ENCODE results near the gene COPG1. TPM values are rescaled to one million over a fixed set of nuclear protein-coding genes. Genes with fewer than 3 reads are reported as not detected.

The COPG1 gene
- total and polyA plus RNA-seq, 2 donors (not counting 3 experiments of a cell fraction or from before 2014, with no cell fraction given) = 112 to 202 TPM

DNA sequence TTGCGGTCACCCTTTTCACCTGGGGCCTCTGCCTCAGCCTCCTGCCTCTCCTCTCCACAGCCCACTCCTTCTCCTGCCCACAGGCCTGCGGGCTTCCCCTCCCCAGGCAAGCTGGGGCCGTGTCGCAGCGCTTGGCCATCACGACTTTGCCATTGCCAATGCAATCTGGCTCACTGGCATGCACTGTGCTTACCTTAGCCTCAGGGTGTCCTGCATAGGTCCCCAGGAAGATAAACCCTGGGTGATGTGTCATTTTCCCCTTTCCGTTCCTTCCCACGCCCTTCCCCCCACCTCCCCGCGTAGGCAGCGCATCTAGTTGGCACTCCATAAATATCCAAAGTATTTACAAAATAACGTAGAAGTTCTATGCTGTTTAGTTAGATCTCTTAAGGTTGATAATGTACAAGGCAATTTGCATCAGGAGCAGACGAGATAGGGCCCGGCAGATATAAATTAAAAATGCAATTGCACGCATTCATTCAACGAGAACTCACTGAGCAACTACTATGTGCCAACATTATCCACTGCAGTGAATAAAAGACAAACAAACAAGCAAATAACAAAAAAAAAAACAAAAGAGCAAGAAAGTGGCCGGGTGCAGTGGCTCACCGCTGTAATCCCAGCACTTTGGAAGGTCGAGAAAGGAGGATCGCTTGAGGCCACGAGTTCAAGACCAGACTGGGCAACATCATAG is 973 bp upstream of the COPG1 start:
- peak overlapping the region; percentile 14 for H3K4me2 ChIP-seq (ENCODE audit: insufficient read depth, low read length)
- H2AFZ ChIP-seq (ENCODE audit: low read depth, low read length) = no peak overlapping the region
- peak overlapping the region; percentile 1 to 84 (median 83) for H3K4me3 ChIP-seq (replicated peaks in 1 of 3; ENCODE audit: insufficient read depth in 1 of 3, low read depth in 1 of 3, low read length in 3 of 3)
- H3K79me2 ChIP-seq (ENCODE audit: control insufficient read depth, insufficient read depth, low read length) = peaks cover 34% of the 10 kb centered on the region
- no TSS peak for BruUV-seq (replicated peaks)
- H3K4me1 ChIP-seq (ENCODE audit: control insufficient read depth, extremely low read depth, insufficient read depth, low read length) = peaks cover 17% of the 10 kb centered on the region
- no peaks in the 10 kb centered on the region for H3K27me3 ChIP-seq (ENCODE audit: control insufficient read depth in 2 of 2, insufficient read depth in 2 of 2, low read length in 2 of 2)
- no peaks in the 10 kb centered on the region for H4K20me1 ChIP-seq (replicated peaks; ENCODE audit: control insufficient read depth, extremely low read depth, insufficient read depth, low read length)
- TF ChIP-seq, protein P1, sequence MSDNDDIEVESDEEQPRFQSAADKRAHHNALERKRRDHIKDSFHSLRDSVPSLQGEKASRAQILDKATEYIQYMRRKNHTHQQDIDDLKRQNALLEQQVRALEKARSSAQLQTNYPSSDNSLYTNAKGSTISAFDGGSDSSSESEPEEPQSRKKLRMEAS (IDR thresholded peaks at IDR 0.05; ENCODE audit: insufficient read depth, insufficient read length) = no peak
- TF ChIP-seq GATA2 (IDR thresholded peaks at IDR 0.05; ENCODE audit: insufficient read depth, insufficient read length, low read depth, low read length) (no peak), EZH2 (IDR thresholded peaks at IDR 0.05; ENCODE audit: borderline replicate concordance, low read depth, low read length, severe bottlenecking) (no peak), POLR2AphosphoS5 (IDR thresholded peaks at IDR 0.05; ENCODE audit: insufficient read depth, low read depth, low read length) (no peak), POLR2A (IDR thresholded peaks at IDR 0.05; ENCODE audit: low read depth, low read length) (no peak)
- TF ChIP-seq, protein P2, sequence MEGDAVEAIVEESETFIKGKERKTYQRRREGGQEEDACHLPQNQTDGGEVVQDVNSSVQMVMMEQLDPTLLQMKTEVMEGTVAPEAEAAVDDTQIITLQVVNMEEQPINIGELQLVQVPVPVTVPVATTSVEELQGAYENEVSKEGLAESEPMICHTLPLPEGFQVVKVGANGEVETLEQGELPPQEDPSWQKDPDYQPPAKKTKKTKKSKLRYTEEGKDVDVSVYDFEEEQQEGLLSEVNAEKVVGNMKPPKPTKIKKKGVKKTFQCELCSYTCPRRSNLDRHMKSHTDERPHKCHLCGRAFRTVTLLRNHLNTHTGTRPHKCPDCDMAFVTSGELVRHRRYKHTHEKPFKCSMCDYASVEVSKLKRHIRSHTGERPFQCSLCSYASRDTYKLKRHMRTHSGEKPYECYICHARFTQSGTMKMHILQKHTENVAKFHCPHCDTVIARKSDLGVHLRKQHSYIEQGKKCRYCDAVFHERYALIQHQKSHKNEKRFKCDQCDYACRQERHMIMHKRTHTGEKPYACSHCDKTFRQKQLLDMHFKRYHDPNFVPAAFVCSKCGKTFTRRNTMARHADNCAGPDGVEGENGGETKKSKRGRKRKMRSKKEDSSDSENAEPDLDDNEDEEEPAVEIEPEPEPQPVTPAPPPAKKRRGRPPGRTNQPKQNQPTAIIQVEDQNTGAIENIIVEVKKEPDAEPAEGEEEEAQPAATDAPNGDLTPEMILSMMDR (IDR thresholded peaks at IDR 0.05; ENCODE audit: extremely low read depth in 1 of 2, insufficient read depth in 1 of 2, low read depth in 1 of 2, low read length in 2 of 2) = no peak
- H3K9me1 ChIP-seq (replicated peaks; ENCODE audit: control insufficient read depth, extremely low read depth, insufficient read depth, low read length) = no peaks in the 10 kb centered on the region
- H3K9me3 ChIP-seq (replicated peaks; ENCODE audit: control insufficient read depth, insufficient read depth, low read length) = no peaks in the 10 kb centered on the region
- CTCF ChIA-PET = interaction anchor here (1.5 to 6.2 kb wide), 2 partner anchors 86 to 278 kb away, joined by 9 to 111 read pairs; no protein-coding TSS in a partner anchor
- dilution Hi-C loops (cut with MboI; ENCODE audit: extremely low pct_ligation_motif_present, low sequenced_read_pairs) (no loop called here), intact Hi-C loops (cut with micrococcal nuclease) (loop anchor here (2.0 to 5.0 kb wide), 3 partner anchors 36 to 631 kb away; partner anchors contain the start of gene ACAD9)
- no peak for FAIRE-seq
- peak overlapping the region; percentile 87 for H3K9ac ChIP-seq (replicated peaks; ENCODE audit: extremely low read depth, insufficient read depth, low read length)
- H3K36me3 ChIP-seq (ENCODE audit: control insufficient read depth in 2 of 2, extremely low read depth in 1 of 2, insufficient read depth in 2 of 2, low read length in 2 of 2) = peaks cover 9 to 14% of the 10 kb centered on the region in 2 experiments
- POLR2A ChIA-PET = no interaction called here
- DNase-seq (ENCODE audit: low read depth, low spot score) = no peak
- H3K27ac ChIP-seq (ENCODE audit: insufficient read depth, low read depth, low read length) = no peak overlapping the region
